ES-I3 (cell line): ENCODE measurements around the gene VWF.

ENCODE experiments used
- H3K36me3 ChIP-seq: 2 replicates; pipeline ENCODE4 v1.6.1; 2013; ENCODE audit warnings: mild to moderate bottlenecking, low read length, control low read depth, moderate library complexity; ENCODE audit not compliant: insufficient read depth
- H3K4me1 ChIP-seq: 2 replicates; pipeline ENCODE4 v1.6.1; 2013; ENCODE audit warnings: mild to moderate bottlenecking, control low read depth, low read length; ENCODE audit not compliant: insufficient read depth
- H3K9ac ChIP-seq: 2 replicates; pipeline ENCODE4 v1.6.1; 2013; ENCODE audit warnings: low read depth, mild to moderate bottlenecking, low read length, moderate library complexity
- H3K9me3 ChIP-seq: 2 replicates; pipeline ENCODE4 v1.6.1; 2013; ENCODE audit warnings: mild to moderate bottlenecking, low read length, moderate library complexity; ENCODE audit not compliant: control insufficient read depth, insufficient read depth

Gene VWF

DNA sequence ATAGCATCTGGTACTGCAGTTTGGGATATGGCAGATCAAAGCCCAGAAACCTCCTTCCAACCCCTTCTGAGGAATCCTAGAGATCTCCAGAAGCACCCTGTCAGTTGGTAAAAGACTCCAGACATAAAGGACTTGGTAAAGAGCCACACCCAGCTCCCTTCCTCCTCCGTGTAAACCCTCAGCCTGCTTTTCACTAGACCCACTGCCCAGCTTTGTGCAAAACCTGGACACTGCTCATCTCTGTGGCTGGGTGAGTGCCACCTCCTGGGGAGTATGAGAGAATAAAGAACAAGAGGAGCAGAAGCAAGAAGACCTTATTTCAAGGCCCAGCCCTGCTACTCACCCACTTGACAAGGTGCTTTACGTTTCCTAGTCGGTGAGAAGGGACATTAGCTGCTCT lies 212.5 kb downstream of the VWF start:
- no peaks in the 10 kb centered on the region for H3K4me1 ChIP-seq
- H3K9me3 ChIP-seq = no peaks in the 10 kb centered on the region
- H3K9ac ChIP-seq = no peak overlapping the region
- H3K36me3 ChIP-seq = no peaks in the 10 kb centered on the region

DNA sequence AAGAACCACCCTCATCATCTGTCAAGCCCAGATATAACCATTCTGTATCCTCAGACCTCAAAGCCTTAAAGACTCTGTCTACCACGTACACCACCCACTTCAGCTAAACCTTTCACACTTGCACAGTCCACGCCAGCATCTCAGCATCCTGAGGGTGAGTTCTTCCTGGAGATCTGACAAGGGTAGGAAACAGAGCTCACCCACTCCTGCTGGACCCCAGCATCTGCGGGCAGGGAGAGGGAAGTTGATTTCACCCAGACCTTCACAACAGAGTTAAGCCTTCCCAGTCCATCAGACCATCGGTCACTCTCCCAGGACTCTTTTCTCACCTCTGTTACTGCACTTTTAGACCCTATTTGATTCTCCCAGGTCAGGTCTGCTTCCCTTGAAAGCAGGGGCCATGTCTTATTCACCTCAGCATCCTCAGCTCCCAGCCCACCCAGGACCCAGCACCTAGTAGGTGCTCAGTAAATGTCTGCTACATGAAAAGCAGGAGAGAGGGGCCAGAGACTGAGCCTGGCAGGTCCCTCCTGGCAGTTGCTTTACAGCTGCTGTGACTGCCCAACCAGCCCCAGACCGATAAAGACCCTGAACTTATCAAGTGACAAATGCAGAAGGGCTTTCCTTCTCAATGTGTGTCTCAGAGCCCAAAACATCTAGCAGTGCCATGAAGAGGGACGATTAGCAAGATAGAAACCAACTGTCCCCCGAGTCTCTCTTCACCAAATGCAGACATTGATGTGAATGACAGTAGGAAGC lies 213.5 kb downstream of the VWF start:
- Histone ChIP-seq H3K36me3 (no peaks in the 10 kb centered on the region), H3K4me1 (no peaks in the 10 kb centered on the region), H3K9me3 (no peaks in the 10 kb centered on the region), H3K9ac (no peak overlapping the region)

DNA sequence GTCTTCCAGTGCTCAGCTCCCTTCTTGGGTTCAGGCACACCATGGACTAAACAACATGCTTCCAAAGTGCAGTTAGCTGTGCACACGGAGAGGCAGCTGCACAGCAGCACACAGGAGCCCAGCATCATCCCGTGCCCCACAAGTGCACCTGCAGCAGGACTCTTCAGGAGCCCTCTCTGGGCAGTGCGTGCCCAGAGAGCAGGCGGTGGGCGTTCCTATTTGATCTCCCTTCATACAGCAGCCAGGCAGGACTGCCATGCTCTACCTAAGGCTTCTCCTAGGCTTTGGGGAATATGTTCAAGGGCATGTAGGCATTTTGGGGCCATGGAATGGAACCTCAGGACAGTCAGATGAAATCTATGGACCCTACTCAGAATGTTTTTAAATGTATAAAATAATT lies 214.9 kb downstream of the VWF start:
- Histone ChIP-seq H3K36me3 (no peaks in the 10 kb centered on the region), H3K9ac (no peak overlapping the region), H3K9me3 (no peaks in the 10 kb centered on the region), H3K4me1 (no peaks in the 10 kb centered on the region)

DNA sequence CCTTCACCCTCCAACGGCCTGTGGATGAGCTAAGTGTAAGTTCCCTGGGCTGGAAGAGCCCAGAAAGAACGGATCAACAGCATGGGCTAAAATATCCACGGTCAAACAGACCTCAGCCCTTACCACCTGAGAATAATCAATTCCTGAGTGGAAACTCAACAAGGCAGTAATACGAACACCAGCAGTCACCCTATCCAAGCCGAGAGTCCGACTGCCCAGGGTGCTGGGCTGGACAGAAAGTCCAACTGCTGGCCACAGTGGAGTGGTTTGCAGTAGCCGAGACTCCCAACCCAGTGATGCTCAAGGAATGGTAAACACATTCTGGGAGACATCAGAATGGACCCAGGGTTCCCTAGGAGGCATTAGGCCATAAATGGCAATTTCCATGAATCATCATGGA lies 216.2 kb downstream of the VWF start:
- H3K36me3 ChIP-seq = no peaks in the 10 kb centered on the region
- no peaks in the 10 kb centered on the region for H3K4me1 ChIP-seq
- H3K9ac ChIP-seq = no peak overlapping the region

DNA sequence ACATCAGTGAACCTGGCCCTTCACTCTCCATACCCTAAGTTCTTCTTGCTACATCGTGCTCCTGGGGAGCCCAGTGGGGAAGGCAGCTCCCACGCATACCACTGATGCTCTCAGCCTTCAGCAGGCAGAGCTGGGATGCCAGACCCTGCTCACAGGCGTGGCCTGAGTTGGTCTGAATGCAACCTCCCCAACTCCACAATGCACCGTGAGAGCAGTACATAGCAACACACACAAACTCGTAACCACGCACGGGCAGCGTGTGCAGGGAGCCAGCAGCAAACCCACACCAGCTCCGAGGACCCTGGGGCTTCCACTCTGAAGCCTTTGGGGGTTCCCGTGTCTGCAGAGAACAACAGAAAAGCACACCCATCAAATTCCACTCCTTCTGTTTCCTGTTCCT lies 216.7 kb downstream of the VWF start:
- Histone ChIP-seq H3K4me1 (no peaks in the 10 kb centered on the region), H3K9ac (no peak overlapping the region), H3K36me3 (no peaks in the 10 kb centered on the region), H3K9me3 (no peaks in the 10 kb centered on the region)

More for the DNA sequence above, 216.2 kb downstream of the VWF start:
- H3K9me3 ChIP-seq = no peaks in the 10 kb centered on the region

DNA sequence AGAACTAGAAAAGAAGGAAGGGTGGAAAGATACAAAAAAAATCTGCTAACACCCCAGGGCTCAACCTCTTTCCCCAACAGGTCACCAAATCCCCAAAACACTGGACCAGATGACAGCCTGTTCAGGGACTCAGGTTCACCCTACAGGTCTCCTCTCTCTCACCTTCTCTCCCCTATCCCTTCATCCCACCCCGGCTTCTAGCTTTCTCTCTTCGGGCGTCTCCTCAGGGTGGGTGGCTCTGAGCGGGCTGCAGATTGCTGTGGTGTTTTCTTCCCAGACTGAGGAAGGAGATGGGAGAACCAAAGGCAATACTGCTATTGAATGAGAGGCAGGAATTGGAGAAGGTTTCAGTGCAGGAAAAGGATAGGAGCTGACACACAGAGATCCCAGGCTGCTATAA lies 218.7 kb downstream of the VWF start:
- no peak overlapping the region for H3K9ac ChIP-seq
- no peaks in the 10 kb centered on the region for H3K36me3 ChIP-seq
- no peaks in the 10 kb centered on the region; the same call in 1 of the 2 replicates for H3K4me1 ChIP-seq
- no peaks in the 10 kb centered on the region for H3K9me3 ChIP-seq

DNA sequence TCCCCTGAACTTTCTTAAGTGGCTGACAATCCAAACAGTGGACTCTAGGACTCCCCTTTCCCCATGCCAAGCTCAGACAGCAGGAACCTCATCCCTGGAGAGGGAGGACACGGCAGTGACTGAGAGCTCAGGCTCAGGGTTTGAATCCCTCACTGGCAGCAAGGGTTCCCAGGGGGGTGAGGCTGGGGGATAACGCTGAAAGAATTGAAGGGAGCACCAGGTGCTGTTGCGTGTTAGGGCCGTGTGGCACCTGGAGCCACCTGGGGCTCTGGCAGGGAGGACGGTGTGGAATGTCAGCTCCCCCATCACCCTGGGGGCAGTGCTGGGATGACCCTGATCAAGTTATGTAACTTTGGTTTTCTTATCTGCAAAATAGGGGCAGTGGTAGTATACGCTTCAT lies 219.5 kb downstream of the VWF start:
- Histone ChIP-seq H3K36me3 (no peaks in the 10 kb centered on the region), H3K4me1 (no peaks in the 10 kb centered on the region; the same call in 1 of the 2 replicates), H3K9me3 (no peaks in the 10 kb centered on the region), H3K9ac (no peak overlapping the region)

DNA sequence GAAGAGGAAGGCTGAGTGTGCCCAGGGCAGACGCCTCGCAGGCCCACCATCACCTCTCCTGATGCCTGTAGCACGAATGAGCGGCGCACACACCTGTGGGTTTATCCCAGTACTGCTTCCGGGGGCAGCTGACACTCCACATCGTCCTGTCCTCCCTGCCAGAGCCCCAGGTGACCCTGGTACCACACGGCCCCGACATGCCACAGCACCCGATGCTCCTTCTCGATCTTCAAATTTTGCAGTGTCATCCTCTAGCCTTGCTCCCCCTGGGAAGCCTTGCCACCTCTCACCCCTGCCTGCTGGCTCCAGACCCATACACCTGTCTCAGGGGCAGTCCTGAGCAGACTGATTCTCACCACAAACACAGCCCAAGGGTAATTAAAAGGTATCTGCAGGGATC lies 220.0 kb downstream of the VWF start:
- Histone ChIP-seq H3K9me3 (no peaks in the 10 kb centered on the region), H3K4me1 (no peaks in the 10 kb centered on the region; the same call in 1 of the 2 replicates), H3K36me3 (no peaks in the 10 kb centered on the region), H3K9ac (no peak overlapping the region)

DNA sequence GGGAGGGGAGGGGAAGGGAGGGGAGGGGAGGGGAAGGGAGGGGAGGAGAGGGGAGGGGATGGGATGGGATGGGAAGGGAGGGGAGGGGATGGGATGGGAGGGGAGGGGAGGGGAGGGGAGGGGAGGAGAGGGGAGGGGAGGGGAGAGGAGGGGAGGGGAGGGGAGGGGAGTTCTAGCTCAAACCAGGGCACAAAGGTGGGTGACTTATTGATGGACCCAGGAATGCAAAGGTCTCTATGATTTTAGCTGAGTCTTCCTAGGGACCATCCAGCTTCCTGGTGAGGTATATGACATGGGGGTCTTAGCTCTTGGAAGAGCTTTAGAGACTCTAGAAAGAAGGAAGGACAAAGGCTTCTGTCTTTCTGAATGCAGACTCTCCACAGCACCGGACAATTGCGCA lies 221.7 kb downstream of the VWF start:
- Histone ChIP-seq H3K4me1 (no peaks in the 10 kb centered on the region; the same call in 1 of the 2 replicates), H3K9ac (no peak overlapping the region), H3K9me3 (no peaks in the 10 kb centered on the region), H3K36me3 (no peaks in the 10 kb centered on the region)

DNA sequence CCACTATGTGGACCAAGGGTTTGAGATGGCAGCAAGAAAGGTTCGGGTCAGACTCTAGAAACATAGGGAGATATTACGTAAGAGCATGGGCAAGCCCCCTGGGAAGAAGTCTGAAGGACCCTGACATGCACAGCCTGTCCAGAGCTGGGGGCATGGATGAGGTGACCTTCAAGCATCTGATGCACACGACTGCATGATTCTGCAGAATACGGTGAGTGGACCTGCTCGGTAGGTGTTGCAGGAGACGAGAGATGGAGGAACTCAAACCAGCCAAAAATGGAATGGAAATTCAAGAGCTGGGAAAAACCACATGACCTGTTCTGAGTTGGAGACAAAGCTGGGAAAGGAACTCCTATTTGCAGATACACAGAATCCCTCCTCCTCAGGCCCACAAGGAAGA lies 223.1 kb downstream of the VWF start:
- Histone ChIP-seq H3K36me3 (no peaks in the 10 kb centered on the region), H3K4me1 (no peaks in the 10 kb centered on the region; the same call in 1 of the 2 replicates), H3K9me3 (no peaks in the 10 kb centered on the region), H3K9ac (no peak overlapping the region)

DNA sequence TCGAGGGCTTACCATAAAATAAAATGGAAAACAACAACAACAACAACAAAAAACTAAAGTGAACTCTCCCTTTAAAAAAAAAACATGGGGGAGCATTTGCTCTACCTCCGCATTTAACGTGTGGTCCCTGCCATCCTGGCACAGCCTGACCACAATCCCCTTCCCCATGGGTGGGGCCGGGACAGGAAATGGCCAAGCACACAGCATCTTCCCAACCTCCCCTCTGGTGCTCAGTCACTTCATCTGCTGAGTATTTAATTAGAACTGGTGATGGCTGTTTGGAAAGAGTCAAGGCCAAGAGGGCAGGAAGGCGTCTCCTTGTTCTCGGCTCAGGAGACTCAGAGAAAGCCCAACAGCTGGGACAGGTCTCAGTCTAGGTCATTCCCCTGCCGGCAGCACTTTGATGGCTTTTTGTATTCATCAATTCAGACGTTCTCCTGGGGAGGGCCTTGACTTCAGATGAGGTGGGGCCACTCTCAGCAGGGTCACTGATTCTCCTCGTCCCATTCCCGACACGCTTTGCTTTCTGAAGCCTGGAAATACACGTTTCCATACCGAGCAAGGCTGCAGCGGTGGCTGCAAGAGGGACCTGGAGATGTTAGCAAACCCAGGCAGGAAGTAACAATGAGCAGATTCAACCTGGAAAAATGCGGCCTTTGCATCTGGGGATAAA lies 223.8 kb downstream of the VWF start:
- no peaks in the 10 kb centered on the region for H3K36me3 ChIP-seq
- no peaks in the 10 kb centered on the region for H3K9me3 ChIP-seq
- H3K9ac ChIP-seq = no peak overlapping the region
- no peaks in the 10 kb centered on the region; the same call in 1 of the 2 replicates for H3K4me1 ChIP-seq

DNA sequence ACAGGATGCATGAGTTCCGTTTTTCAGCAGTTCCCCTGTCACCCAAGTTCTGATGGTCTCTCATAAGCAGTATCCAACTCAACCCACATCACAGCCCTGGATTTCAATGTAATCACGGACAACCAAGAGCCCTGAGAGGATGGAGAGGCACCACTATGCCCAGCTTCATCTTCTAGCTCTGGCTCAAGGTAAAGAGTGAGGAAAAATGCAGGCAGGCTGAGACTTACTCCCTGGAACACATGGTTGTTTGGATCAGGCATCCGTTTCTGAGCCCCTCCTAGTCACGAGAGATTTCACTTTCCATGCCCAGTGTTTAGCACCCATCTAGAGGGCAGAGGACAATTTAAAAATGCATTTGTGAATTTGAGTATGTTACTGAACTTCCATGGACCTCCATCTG lies 224.4 kb downstream of the VWF start:
- Histone ChIP-seq H3K4me1 (no peaks in the 10 kb centered on the region; the same call in 1 of the 2 replicates), H3K9ac (no peak overlapping the region), H3K36me3 (no peaks in the 10 kb centered on the region), H3K9me3 (no peaks in the 10 kb centered on the region)

DNA sequence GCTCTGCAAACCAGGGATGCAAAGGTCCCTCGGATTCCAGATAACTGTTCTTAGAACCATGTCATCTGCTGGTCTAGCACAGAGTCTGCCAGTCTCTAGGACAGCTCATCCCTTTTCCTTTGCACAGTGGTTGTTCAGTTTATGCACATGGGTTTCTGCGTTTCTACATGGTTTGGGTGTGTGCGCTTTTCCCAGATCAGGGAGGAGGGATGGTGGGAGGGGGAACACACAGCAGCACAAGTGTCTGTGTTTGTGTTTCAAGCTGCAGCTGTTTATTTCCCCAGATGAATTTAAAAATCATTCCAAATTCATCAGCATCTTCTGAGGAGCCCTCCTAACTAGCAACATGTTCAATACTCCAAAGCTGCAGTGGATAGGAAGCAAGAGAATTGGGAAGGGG lies 224.8 kb downstream of the VWF start:
- Histone ChIP-seq H3K9me3 (no peaks in the 10 kb centered on the region), H3K36me3 (no peaks in the 10 kb centered on the region), H3K9ac (no peak overlapping the region), H3K4me1 (no peaks in the 10 kb centered on the region; the same call in 1 of the 2 replicates)

DNA sequence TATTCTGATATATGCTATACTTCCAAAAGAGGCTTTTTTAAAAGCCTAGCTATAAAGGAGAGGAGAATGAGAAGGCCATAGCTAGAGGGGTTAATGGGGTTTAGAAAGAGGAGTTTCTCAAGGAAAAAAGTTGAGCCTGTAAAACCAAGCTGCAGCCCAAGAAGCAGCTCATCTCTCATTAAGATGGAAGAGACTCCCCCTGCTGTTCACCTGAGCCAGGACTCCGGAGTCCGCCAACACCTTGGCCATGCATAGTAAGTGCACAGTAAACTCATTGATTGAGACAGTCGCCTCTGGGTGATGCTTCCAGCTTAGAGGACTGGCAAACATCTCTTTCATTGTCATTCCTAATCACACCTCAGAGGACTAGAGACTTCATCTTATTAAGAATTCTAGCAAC lies 225.6 kb downstream of the VWF start:
- Histone ChIP-seq H3K9me3 (no peaks in the 10 kb centered on the region), H3K36me3 (no peaks in the 10 kb centered on the region), H3K4me1 (no peaks in the 10 kb centered on the region; the same call in 1 of the 2 replicates), H3K9ac (no peak overlapping the region)
